GM18526 (cell line): Measurements from ENCODE around the gene E2F1.

Experiments
- POLR2A ChIP-seq: IDR thresholded peaks from 3 replicates; pipeline ENCODE4 v1.6.1; 2011; ENCODE audit not compliant: insufficient read length; ENCODE audit errors: extremely low read depth

The E2F1 gene

GRCh38 chr20:33626190-33626589 lies 60.0 kb downstream of the E2F1 start:
- TF ChIP-seq POLR2A, result no peak
